Caco-2 (cell line): ENCODE data around the gene BDKRB1. TPM values are rescaled to one million over a fixed set of nuclear protein-coding genes. Genes with fewer than 3 reads are reported as not detected.

Experiments used
- BruUV-seq: library from RNA; stranded (reverse); fragments of 400-500 nt; replicated peaks from 2 replicates; lab custom pipeline; 2021; lab: Mats Ljungman, UMichigan
- CTCF ChIA-PET: fragments of 300-600 bp; sonication (Branson Sonifier 250); formaldehyde crosslinking; loops from one replicate; lab custom pipeline; 2022; ENCODE audit warnings: antibody characterized with exemption; lab: Charles Lee
- POLR2A ChIA-PET: fragments of 300-600 bp; sonication (Branson Sonifier 250); formaldehyde crosslinking; loops from one replicate; lab custom pipeline; 2022; ENCODE audit warnings: antibody characterized with exemption; lab: Charles Lee
- DNase-seq, 2 experiments: peaks; one replicate each; pipeline versions ENCODE4 v3.0.0 to v3.0.0-alpha.2; 2020 to 2022
- H3K27me3 ChIP-seq: replicated peaks from 2 replicates; pipeline ENCODE4 v1.6.0; 2011; ENCODE audit warnings: low read length; ENCODE audit not compliant: control insufficient read depth, insufficient read depth
- H3K36me3 ChIP-seq: 2 replicates; pipeline ENCODE4 v1.5.1; 2011; ENCODE audit warnings: low read length; ENCODE audit not compliant: control insufficient read depth, insufficient read depth
- H3K4me1 ChIP-seq: fragments of 250-450 bp; sonication (Bioruptor Pico); 2 replicates; pipeline ENCODE4 v1.5.1; 2020; ENCODE audit warnings: mild to moderate bottlenecking
- H3K4me3 ChIP-seq: 2 replicates; pipeline ENCODE4 v1.5.1; 2011; ENCODE audit warnings: low read depth, mild to moderate bottlenecking, control low read depth, low read length
- H3K9me3 ChIP-seq: fragments of 250-450 bp; sonication (Bioruptor Pico); 2 replicates; pipeline ENCODE4 v1.5.1; 2020; ENCODE audit warnings: mild to moderate bottlenecking, moderate library complexity
- H3K27ac Mint-ChIP-seq: one replicate; pipeline ENCODE4 v1.8.0; 2022; ENCODE audit warnings: mixed read lengths; ENCODE audit not compliant: unreplicated experiment
- H3K27me3 Mint-ChIP-seq: one replicate; pipeline ENCODE4 v1.8.0; 2022; ENCODE audit warnings: mixed read lengths; ENCODE audit not compliant: insufficient read depth, unreplicated experiment
- H3K36me3 Mint-ChIP-seq: one replicate; pipeline ENCODE4 v1.8.0; 2022; ENCODE audit warnings: mild to moderate bottlenecking, mixed read lengths; ENCODE audit not compliant: insufficient read depth, unreplicated experiment
- H3K4me1 Mint-ChIP-seq: one replicate; pipeline ENCODE4 v1.8.0; 2022; ENCODE audit warnings: low read depth, mixed read lengths; ENCODE audit not compliant: unreplicated experiment
- H3K4me3 Mint-ChIP-seq: one replicate; pipeline ENCODE4 v1.8.0; 2022; ENCODE audit warnings: mild to moderate bottlenecking, moderate library complexity, mixed read lengths; ENCODE audit not compliant: unreplicated experiment
- H3K9me3 Mint-ChIP-seq: one replicate; pipeline ENCODE4 v1.8.0; 2022; ENCODE audit warnings: mixed read lengths; ENCODE audit not compliant: unreplicated experiment
- intact Hi-C: fragments of 100-400 bp; cut with micrococcal nuclease; formaldehyde crosslinking; loops from one replicate; pipeline ENCODE4 v1.10.0; 2022; ENCODE audit not compliant: unreplicated experiment
- total RNA-seq: library from RNA; stranded (reverse); gene quantifications from 2 replicates; pipeline ENCODE4 v1.2.3, GENCODE V29; 2022
- TF ChIP-seq, protein P1 (sequence below), 2 experiments: fragments of 200-600 bp in 1 of 2; IDR thresholded peaks; 1 replicate in 1 of 2; 2 replicates in 1 of 2; pipeline versions ENCODE4 v1.5.1 to v1.8.0; 2011 to 2022; ENCODE audit warnings: antibody characterized with exemption in 1 of 2, control low read depth in 1 of 2, inconsistent platforms in 1 of 2, low read depth in 1 of 2, low read length in 1 of 2, mild to moderate bottlenecking in 1 of 2, moderate library complexity in 1 of 2; ENCODE audit not compliant: insufficient read depth in 1 of 2, severe bottlenecking in 1 of 2, unreplicated experiment in 1 of 2

The BDKRB1 gene
- total RNA-seq, 1 experiment from 2014 or later = 0.18 TPM

DNA sequence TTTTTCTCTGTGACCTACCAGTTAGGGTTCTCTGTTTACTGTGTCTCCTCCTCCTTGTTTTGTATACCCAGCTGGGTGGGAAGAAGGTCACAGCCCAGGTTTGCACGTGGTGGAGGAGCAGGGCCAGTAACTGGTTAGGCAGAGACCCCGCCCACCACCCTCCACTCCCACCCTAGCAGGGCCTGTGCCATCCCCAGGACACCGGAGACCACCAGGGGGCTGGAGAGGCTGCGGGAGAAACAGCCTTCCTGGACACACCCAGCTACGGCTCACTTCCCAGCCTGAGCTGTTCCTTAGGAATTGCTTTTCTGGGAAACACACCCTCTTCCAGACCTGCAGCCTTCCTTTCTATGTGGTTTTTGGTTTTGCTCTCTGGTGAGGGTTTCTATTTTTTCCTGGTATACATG lies 30.3 kb upstream of the BDKRB1 start:
- Histone ChIP-seq H3K27me3 (no peaks in the 10 kb centered on the region), H3K4me1 (peaks cover 16% of the 10 kb centered on the region), H3K36me3 (no peaks in the 10 kb centered on the region), H3K9me3 (no peaks in the 10 kb centered on the region), H3K4me3 (no peak overlapping the region)
- intact Hi-C loops = loop anchor here (5.0 kb wide), 1 partner anchor 42 kb away; no protein-coding TSS in a partner anchor
- CTCF ChIA-PET = interaction anchor here (1.5 kb wide), 1 partner anchor 125 kb away, joined by 8 read pairs; no protein-coding TSS in a partner anchor
- Mint-ChIP-seq H3K27me3 (no peaks in the 10 kb centered on the region), H3K36me3 (no peaks in the 10 kb centered on the region), H3K27ac (peak overlapping the region; percentile 48), H3K4me1 (peaks cover 5% of the 10 kb centered on the region), H3K9me3 (no peaks in the 10 kb centered on the region), H3K4me3 (no peak overlapping the region)
- no TSS peak for BruUV-seq
- TF ChIP-seq, protein P1, sequence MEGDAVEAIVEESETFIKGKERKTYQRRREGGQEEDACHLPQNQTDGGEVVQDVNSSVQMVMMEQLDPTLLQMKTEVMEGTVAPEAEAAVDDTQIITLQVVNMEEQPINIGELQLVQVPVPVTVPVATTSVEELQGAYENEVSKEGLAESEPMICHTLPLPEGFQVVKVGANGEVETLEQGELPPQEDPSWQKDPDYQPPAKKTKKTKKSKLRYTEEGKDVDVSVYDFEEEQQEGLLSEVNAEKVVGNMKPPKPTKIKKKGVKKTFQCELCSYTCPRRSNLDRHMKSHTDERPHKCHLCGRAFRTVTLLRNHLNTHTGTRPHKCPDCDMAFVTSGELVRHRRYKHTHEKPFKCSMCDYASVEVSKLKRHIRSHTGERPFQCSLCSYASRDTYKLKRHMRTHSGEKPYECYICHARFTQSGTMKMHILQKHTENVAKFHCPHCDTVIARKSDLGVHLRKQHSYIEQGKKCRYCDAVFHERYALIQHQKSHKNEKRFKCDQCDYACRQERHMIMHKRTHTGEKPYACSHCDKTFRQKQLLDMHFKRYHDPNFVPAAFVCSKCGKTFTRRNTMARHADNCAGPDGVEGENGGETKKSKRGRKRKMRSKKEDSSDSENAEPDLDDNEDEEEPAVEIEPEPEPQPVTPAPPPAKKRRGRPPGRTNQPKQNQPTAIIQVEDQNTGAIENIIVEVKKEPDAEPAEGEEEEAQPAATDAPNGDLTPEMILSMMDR (IDR thresholded peaks at IDR 0.05; ENCODE audit: insufficient read depth in 1 of 2, low read depth in 1 of 2, low read length in 1 of 2, severe bottlenecking in 1 of 2, unreplicated experiment in 1 of 2) = peak in 1 of 2 experiments; percentile 58
- POLR2A ChIA-PET = no interaction called here
- peak; percentile 63 to 72 for DNase-seq

DNA sequence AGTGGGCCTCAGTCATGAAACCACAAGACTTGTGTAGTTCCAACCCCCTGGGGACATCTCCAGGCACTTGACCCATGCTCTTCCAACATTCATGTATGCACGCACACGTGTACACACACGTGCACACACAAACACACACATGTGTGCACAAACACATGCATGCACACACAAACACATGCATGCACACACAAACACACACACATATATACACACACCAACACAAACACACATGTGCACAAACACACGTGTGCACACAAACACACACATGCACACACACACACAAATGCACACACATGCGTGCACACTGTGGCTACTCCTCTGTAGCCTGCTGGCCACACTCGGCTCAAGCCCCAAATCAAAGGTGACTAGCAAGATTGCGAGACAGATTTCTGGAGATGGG lies 28.6 kb upstream of the BDKRB1 start:
- Histone ChIP-seq H3K4me1 (peaks cover 16% of the 10 kb centered on the region), H3K9me3 (no peaks in the 10 kb centered on the region), H3K4me3 (no peak overlapping the region), H3K27me3 (no peaks in the 10 kb centered on the region), H3K36me3 (no peaks in the 10 kb centered on the region)
- Mint-ChIP-seq H3K27ac (no peak overlapping the region), H3K9me3 (no peaks in the 10 kb centered on the region), H3K4me1 (peaks cover 5% of the 10 kb centered on the region), H3K36me3 (no peaks in the 10 kb centered on the region), H3K27me3 (no peaks in the 10 kb centered on the region), H3K4me3 (no peak overlapping the region)
- intact Hi-C loops = loop anchor here (5.0 kb wide), 1 partner anchor 40 kb away; no protein-coding TSS in a partner anchor
- no peak for DNase-seq
- ChIA-PET POLR2A (no interaction called here), CTCF (no interaction called here)
- TF ChIP-seq, protein P1 (IDR thresholded peaks at IDR 0.05; ENCODE audit: insufficient read depth in 1 of 2, low read depth in 1 of 2, low read length in 1 of 2, severe bottlenecking in 1 of 2, unreplicated experiment in 1 of 2) = no peak
- no TSS peak for BruUV-seq

DNA sequence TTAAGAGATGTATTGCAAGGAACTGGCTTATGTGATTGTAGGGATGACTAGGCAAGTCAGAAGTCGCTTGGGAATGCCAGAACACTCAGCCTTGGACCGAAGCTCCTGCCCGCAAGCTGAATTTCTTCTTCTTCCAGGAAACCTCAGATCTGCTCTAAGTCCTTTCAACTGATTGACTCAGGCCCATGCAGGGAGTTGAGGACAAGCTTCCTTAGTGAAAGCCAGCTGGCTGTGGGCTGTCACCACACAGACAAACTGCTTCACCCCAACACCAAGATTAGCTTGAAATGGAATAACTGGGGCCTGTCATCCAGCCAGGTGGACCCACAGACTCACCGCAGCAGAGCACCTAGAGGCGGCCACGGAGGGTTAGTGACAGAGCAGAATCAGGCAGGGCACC lies 26.7 kb upstream of the BDKRB1 start:
- ChIA-PET POLR2A (no interaction called here), CTCF (no interaction called here)
- Mint-ChIP-seq H3K27me3 (no peaks in the 10 kb centered on the region), H3K36me3 (no peaks in the 10 kb centered on the region), H3K27ac (no peak overlapping the region), H3K9me3 (no peaks in the 10 kb centered on the region), H3K4me3 (no peak overlapping the region), H3K4me1 (no peaks in the 10 kb centered on the region)
- Histone ChIP-seq H3K4me3 (no peak overlapping the region), H3K9me3 (no peaks in the 10 kb centered on the region), H3K4me1 (peaks cover 18% of the 10 kb centered on the region), H3K36me3 (no peaks in the 10 kb centered on the region), H3K27me3 (no peaks in the 10 kb centered on the region)
- intact Hi-C loops = loop anchor here (5.0 kb wide), 1 partner anchor 38 kb away; no protein-coding TSS in a partner anchor
- no TSS peak for BruUV-seq
- TF ChIP-seq, protein P1 (IDR thresholded peaks at IDR 0.05; ENCODE audit: insufficient read depth in 1 of 2, low read depth in 1 of 2, low read length in 1 of 2, severe bottlenecking in 1 of 2, unreplicated experiment in 1 of 2) = no peak
- DNase-seq = no peak
